GM03348 (cell line): ENCODE data around the gene ALOX15B.
A peak's percentile ranks its signal among the peaks of the same experiment; 100 is the strongest.
"Not testable (repeated sequence)": the region's sequence is repeated elsewhere in the genome, so short reads cannot be mapped to it uniquely, and the experiment has no call there.

Source experiments
- DNase-seq: peaks from one replicate; pipeline ENCODE4 v3.0.0; 2012; ENCODE audit warnings: low spot score

Gene ALOX15B

GRCh38 chr17:8062807-8063483 lies 24.1 kb downstream of the ALOX15B start:
- no peak for DNase-seq

DNA sequence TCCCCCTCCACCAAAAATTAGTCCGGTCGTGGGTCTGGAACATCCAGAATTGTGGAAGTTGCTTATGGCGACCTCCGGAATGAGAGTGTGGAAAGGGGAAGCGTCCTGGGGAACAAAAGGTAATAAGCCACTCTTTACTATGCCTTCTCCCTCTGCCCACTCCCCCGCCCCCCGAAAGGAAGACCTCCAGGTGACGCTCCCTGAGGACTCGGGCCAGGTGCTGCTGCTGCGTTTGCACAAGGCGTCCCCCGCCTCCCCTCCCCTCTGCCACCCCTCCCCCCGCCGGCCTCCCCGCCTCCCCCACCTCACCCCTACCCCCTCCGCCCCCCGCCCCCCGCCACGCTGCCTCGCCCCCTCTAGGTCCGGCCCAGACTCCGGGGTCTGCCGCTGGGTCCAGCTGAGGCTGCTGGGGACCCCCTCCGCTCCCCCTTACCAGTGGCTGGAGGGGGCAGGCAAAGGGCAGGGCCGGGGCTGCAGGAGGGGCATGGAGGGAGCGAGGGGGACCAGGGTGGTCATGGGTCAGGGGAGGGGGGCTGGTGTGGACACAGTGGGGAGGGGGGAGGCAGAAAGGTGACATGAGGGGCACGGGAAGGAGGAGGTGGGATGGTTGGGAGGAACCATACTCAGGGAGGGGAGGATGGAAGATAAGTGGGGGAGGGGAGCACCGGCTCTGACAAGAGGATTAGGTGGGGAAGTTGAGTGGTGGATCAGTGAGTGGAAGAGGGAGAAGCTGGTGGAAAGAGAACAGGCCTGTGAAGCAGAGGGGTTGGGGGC lies 25.1 kb downstream of the ALOX15B start:
- DNase-seq: no peak

DNA sequence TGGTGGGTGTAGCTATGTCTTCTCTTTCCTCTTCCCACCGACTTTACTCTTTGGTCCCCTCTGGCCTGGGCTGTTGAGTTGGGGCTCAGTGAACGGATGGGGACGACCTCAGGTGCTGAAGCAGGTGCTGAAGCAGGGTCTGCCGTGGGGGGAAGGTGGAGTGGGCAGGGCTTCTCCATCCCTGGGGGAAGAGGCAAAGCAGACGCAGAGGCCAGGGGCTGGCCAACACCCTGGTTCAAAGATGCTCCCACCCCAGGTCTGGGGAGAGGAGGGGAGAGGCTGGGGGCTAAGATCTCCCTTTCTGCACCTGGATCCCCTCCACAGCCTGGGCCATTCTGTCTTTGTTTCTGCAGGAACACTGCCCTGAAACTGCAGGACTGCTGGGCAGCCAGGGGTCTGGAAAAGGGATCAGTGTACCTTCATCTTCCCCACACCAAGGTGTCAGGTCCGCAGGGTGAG lies 25.7 kb downstream of the ALOX15B start:
- DNase-seq: no peak

DNA sequence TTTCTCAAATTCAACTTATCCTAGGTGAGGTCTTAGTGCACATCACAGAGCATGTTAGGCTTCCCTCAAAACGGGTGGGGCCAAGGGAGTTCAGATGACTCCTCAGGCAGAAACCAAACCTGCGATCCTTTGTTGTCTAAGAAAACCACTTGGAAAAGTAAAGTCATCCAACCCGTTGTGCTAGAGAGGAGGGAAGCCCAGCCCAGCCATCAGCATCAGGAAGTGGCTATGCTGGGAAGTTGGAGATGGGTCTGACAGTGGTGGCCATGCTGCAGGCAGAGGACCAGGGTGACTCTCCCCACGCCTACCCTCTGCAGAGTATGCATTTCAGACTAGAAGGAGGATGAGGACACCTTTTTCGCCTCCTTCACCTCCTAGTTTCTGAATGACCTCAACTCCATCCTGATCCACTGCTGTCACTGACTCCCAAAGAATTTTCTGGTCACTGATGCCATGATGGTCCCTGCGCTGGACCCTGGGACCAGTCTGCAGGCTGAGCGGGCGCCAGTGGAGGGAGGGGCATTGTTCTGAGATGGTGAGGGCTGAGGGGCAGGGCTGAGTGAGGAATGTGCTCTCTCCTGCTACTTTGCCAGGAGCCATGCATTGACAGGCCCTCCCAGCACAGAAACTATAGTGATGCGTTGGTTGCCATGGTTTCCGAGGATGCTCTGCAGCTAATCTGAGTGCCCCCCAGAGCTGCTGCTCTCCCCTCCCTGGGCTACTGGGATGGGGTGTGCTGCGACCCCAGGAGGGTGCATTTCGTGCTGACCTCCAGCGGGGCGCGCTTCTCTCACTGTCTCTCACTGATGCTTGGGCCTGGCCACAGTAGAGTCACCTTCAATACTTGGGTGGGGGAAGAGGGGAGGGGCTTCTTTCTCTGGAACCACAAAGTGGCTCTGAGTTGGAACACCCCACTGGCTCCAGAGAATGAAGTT lies 28.2 kb downstream of the ALOX15B start:
- no peak for DNase-seq

DNA sequence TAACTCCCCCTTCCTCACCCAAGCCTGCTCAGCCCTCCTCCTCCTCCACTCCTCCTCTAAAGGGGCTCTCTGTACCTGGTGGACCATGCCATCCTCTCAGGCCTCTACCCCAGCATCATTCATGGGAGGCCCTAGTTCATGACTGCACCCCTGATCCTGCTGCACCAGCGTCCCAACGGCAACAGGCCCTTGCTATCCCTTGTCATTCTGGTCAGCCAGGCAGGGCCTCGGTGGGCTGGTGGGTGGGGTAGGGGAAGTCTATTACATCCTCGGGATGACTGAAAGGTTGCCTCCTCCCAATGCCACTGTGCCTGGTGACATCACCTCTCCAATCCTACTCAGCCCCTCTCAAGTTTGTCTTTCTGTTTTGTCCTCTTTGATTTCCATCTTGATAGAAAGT lies 28.9 kb downstream of the ALOX15B start:
- no peak for DNase-seq

DNA sequence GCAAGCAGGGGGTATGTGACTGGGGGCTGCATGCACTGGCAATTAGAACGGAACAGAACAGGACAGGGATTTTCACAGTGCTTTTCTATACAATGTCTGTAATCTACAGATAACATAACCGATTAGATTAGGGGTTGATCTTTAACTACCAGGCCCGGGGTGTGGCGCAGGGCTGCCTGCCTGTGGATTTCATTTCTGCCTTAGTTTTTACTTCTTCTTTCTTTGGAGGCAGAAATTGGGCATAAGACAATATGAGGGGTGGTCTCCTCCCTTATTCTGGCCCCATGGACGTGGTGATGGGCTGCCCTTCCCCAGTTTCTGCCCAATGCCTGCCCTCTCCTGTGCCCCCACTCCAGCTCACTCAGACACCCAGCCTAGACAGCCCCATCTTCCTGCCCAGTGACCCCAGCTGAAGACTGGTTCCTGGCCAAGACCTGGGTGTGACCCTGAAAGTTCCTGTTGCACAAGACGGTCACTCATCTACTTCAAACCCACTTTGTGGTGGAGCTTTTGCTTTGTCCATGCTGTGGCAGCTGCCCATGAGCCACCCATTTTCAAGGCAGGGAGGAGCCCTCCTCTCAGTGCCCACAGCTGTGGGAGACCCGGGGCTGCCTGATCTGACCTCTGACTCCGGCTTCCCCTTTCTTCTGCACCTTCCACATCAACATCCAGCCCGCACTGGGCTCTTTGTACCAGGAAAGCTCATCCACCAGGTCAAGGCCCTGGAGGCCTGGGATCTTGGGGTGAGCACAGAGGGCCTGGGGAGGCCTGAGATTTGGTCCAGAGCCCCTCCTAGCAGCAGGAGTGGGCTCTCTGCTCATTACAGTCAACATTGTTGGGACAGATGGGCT lies 30.1 kb downstream of the ALOX15B start:
- no peak for DNase-seq

- DNase-seq: no peak
Observed at GRCh38 chr17:8069587-8069860, 30.7 kb downstream of the ALOX15B start.

DNA sequence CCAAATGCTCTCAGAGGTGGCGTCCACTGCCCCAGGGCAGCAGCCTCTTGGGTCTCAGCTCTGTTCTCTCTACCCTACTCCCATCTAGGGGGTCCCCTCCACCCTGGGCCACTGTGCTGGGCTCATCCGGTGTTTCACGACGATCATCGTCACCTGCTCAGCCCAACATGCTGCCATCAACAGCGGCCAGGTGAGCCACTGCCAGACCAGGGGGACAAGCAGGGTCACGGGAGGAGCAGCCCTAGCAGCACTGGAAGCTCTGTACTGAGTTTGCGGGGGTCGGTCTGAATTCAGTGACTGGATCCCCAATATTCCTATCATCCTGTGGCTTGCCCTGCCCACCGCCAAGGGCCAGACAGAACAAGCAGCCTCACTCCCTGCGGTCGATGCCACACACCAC lies 32.6 kb downstream of the ALOX15B start:
- DNase-seq: no peak

- no peak for DNase-seq
Observed at GRCh38 chr17:8072341-8072728, 33.5 kb downstream of the ALOX15B start.

DNA sequence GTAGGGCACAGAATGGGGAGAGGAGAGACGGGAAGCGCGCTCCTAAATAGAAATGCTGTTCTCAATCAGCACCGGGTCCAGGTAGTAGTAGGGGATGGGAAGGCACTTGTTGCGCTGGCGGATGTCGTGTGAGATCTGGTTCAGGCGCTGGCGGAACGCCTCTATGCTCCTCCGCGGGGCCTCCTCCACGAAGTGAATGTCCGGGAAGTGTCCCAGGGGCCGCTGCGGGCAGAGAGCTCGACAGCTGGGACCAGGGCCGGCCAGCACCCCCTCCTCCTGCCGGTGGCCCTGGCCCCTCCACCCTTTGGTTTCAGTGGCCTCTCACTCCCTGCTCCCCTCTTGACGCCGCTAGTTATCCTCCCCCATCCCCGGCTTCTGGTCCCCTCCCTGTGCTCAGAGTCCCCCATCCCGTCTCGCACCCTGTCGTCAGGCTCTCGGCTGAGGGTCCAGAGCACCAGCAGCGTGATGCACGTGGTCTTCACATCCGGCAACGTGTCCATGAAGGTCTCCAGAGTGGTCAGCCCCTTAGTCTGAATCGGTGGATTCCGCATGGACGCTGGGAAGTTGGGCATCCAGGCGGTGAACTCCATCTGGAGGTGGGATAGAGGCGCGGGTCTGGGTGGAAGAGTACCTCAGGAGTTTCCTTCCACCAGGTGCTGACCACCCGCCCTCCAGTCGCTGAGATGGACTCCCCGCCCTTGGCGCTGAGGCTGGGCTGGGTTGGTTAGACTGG lies 34.0 kb downstream of the ALOX15B start:
- DNase-seq: peak; percentile 30

- peak; percentile 87 for DNase-seq
Observed at GRCh38 chr17:8073627-8074484, 35.0 kb downstream of the ALOX15B start.

GRCh38 chr17:8074554-8074953 lies 35.7 kb downstream of the ALOX15B start:
- DNase-seq: no peak

DNA sequence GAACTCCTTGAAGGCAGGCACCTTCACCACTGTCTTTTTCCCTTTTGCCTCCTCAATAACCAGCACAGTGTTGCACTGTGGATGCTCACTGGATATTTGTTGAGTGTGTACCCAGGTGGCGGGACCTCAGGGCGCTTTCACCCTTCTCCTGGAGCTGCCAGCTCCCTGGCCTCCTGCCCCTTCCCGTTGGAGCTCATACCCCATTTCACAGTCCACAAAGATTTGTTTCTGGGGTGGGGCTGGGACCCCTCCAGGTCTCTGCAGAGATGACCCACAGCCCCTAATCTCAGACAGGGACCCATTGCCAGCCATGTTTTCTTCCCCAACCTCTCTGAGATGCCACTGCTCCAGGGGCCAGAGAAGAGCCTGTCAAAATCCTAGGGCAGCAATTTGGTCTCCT lies 36.2 kb downstream of the ALOX15B start:
- DNase-seq: no peak

GRCh38 chr17:8075574-8076342 lies 36.9 kb downstream of the ALOX15B start:
- no peak for DNase-seq

DNA sequence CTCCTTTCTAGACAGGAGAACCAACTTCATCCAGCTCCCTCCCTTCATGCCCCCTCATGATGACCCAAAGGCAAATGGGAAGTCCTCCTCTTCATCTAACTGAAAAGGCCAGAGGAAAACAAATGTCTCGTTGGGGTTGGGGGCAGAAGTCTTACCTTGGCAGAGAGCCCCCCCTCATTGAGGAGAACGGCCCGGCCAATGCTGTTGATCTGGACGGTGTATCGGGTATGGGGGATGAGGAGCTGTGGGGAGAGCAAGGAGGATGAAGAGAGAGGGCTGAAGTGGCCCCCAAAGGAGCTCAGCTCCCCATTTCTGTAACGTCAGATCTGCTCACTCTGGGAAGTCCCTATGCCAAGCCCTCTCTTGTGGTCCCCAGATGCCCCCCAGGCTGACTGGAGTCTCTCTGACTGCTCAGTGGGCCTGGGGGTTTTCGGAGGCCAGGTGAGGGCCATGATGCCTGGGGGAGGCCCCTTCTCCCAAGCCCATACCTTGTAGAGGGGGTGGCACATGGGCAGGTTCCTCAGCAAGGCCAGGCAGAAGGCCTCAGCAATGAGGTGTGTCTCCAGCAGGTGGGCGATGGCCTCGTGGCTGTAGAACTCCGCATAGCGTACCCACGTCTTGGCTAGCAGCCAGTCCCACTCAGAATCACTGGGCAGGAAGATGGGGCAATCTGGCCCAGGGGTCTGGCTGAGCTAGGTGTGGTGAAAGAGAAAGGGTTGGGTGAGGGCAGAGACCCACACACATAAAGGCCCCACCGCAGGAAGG lies 37.8 kb downstream of the ALOX15B start:
- DNase-seq: no peak

DNA sequence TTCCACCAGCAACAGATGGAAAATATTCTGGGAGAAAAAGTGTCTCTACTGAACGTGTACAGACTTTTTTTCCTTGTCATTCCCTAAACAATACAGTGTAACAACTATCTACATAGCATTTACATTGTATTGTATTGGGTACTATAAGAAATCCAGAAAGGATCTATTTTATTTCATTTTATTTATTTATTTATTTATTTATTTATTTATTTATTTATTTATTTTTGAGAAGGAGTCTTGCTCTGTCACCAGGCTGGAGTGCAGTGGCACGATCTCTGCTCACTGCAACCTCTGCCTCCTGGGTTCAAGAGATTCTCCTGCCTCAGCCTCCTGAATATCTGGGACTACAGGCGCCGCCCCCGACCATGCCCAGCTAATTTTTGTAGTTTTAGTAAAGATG lies 39.1 kb downstream of the ALOX15B start:
- DNase-seq: not testable (repeated sequence)

- DNase-seq: peak; percentile 92
Observed at GRCh38 chr17:8079291-8080207, 40.7 kb downstream of the ALOX15B start.
